RWPE1 (cell line): ENCODE measurements around the gene SELENOW.
A peak's percentile ranks its signal among the peaks of the same experiment; 100 is the strongest.

Experiments
- CTCF ChIA-PET: fragments of 350-600 bp; sonication (Branson Sonifier 250); formaldehyde crosslinking; extraction: SDS; loops from one replicate; lab custom pipeline; 2021; lab: Yijun Ruan, JAX
- POLR2A ChIA-PET: fragments of 400-600 bp; formaldehyde crosslinking; extraction: SDS; loops from one replicate; lab custom pipeline; 2020; ENCODE audit warnings: antibody characterized with exemption; ENCODE audit not compliant: low non-redundant PET; lab: Yijun Ruan, JAX
- DNase-seq: peaks from one replicate; pipeline ENCODE4 v3.0.0; 2012; ENCODE audit warnings: low spot score
- H3K27ac ChIP-seq: fragments of 450-650 bp; 2 replicates; pipeline ENCODE4 v1.5.1; 2017
- TF ChIP-seq, protein P1 (sequence below): fragments of 450-650 bp; conservative IDR thresholded peaks from 2 replicates; pipeline ENCODE4 v1.5.1; 2017; ENCODE audit warnings: low read depth, mild to moderate bottlenecking

Gene SELENOW

DNA sequence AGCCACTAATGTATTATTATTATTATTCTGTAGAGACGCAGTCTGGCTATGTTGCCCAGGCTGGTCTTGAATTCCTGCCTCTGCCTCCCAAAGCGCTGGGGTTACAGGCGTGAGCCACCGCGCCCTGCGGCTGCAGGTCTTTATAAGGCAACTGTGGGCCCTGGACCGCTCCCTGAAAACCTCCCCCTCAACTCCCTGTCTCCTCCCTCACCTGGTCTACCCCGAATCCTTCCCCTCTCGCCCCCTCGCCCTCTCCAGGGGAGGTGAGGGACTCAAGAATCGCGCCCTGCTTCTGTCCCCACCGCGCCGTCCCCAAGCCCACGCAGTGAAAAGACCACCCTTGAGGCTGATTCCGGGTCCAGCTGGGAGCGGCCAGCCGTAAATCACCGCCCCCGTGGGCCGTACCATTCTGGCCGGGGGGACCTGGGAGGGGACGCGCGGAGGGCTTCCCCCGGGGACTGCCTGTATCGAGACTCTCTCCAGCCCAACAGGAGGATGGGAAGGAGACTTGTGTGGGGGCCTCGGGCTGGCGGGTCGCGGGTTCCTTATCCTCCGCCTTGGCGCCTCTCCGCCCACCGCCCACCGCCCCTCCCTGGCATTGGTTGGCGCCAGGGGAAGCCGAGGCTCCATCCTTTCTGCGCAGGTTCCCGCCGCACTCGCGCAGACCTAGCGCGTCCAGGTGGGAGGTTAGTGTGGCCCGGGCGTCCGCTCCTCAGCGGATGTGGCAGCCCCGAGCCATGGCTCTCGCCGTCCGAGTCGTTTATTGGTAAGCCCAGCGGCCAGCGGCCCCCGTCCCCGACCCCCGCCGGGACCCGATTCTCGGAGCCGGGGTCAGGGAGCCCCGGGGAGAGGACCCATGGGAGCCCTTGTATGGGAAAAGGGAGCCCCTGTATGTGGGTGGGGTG lies at the start of gene SELENOW:
Gene SELENOW, plus strand, starts transcription at position 655 of the 905 bp plus-strand sequence. Its CDS starts 83 bp downstream, at position 738.
- ChIA-PET CTCF (no interaction called here), POLR2A (no interaction called here)
- H3K27ac ChIP-seq, result peak within 1 kb of the TSS; percentile 85
- DNase-seq, result peak; percentile 87
- TF ChIP-seq, protein P1, sequence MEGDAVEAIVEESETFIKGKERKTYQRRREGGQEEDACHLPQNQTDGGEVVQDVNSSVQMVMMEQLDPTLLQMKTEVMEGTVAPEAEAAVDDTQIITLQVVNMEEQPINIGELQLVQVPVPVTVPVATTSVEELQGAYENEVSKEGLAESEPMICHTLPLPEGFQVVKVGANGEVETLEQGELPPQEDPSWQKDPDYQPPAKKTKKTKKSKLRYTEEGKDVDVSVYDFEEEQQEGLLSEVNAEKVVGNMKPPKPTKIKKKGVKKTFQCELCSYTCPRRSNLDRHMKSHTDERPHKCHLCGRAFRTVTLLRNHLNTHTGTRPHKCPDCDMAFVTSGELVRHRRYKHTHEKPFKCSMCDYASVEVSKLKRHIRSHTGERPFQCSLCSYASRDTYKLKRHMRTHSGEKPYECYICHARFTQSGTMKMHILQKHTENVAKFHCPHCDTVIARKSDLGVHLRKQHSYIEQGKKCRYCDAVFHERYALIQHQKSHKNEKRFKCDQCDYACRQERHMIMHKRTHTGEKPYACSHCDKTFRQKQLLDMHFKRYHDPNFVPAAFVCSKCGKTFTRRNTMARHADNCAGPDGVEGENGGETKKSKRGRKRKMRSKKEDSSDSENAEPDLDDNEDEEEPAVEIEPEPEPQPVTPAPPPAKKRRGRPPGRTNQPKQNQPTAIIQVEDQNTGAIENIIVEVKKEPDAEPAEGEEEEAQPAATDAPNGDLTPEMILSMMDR, result no peak

DNA sequence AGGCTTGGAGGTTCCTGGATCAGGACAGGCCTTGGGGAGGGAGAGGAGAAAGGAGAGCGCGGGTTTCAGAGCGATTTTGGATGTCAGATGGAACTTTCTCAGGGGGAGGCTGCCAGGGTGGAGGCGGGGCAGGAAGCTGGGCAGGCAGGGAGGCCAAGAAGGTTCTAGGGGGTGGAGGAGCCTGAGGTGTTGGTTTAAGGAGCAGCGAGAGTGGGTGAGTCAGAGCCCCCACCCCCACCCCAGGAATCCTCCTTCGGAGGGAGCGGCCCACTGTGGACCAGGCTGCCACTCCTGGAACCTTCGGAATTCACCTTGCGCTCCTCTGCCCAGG lies 49.1 kb upstream of the SELENOW start:
- TF ChIP-seq, protein P1, result no peak
- POLR2A ChIA-PET, result interaction anchor here (0.5 kb wide), 1 partner anchor 107 kb away, joined by 3 read pairs; no protein-coding TSS in a partner anchor
- peak overlapping the region; percentile 99 for H3K27ac ChIP-seq
- peak; percentile 93 for DNase-seq
- CTCF ChIA-PET, result no interaction called here

DNA sequence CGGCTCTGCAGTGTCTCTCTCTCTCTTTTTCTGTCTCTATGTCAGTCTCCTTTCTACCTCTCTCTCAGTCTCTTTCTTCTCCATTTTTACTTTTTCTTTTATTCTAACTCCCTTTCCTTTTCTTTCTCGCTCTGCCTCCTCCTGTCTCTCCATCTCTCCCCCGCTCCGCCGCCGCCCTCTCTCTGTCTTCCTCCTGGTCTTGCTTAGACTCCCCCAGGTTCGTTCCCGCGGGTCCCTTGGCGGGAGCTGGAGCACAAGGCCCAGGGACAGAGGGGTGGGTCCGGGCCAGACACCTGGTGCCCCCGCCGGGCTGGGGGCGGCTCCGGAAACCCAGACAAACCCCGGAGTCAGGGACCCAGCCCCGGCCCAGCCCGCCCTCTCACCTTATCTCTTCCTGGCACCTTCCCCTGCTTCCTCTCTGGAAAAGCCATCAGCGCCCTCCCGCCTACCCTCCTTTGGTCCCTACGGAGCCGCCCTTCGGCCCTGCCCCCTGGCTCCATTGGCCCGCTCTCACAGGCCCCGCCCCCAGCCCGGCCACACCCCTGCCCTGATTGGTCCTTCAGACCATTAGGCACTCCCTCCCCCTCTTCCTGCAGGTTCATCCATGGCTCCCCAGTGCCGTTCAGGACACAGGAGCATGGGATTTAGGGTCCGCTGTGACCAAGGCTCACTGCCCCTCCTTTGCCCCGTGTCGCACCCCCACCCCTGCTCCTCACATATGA lies 48.5 kb upstream of the SELENOW start:
- ChIA-PET CTCF (no interaction called here), POLR2A (interaction anchor here (0.5 kb wide), 1 partner anchor 107 kb away, joined by 3 read pairs; no protein-coding TSS in a partner anchor)
- TF ChIP-seq, protein P1, result no peak
- peak overlapping the region; percentile 99 for H3K27ac ChIP-seq
- DNase-seq, result peak; percentile 75

DNA sequence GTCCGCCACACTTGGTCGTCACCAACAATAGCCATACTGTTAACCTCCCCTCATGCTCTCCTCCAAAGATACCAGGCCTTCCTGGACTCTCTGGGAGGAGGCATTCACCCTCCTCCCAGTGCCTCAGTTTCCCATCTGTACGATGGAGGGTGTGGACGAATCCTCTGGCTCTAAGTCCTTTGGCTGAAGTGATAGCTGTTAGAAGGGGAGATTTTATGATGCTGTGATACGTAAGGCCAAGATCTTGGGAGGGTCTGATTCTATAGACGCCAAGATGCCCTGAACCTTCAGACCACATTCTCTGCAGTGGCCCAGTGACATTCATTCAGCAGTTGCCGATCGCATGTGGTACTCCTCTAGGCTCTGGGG lies 48.0 kb upstream of the SELENOW start:
- ChIA-PET POLR2A (no interaction called here), CTCF (no interaction called here)
- peak overlapping the region; percentile 99 for H3K27ac ChIP-seq
- DNase-seq, result no peak
- TF ChIP-seq, protein P1, result no peak

DNA sequence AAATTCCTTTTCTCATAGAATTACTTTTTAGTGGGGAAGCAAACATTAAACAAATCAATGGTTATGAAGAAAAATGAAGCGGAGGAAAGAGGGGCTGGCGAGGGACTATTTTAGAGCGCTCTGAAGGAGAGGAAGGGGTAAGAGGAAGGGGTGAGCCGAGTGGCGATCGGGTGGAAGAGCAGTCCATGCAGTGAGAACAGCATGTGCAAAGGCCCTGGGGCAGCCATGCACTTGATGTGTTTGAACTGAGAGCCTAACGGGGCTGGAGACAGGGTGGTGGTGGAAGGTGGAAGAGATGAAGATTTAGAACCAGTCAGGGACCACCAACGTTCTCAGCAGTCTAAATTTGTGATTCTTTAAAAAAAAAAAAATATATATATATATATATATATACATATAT lies 47.6 kb upstream of the SELENOW start:
- POLR2A ChIA-PET, result interaction anchor here (1.0 kb wide), 1 partner anchor 9 kb away, joined by 4 read pairs; no protein-coding TSS in a partner anchor
- CTCF ChIA-PET, result no interaction called here
- peak overlapping the region; percentile 99 for H3K27ac ChIP-seq
- DNase-seq, result no peak
- TF ChIP-seq, protein P1, result no peak

DNA sequence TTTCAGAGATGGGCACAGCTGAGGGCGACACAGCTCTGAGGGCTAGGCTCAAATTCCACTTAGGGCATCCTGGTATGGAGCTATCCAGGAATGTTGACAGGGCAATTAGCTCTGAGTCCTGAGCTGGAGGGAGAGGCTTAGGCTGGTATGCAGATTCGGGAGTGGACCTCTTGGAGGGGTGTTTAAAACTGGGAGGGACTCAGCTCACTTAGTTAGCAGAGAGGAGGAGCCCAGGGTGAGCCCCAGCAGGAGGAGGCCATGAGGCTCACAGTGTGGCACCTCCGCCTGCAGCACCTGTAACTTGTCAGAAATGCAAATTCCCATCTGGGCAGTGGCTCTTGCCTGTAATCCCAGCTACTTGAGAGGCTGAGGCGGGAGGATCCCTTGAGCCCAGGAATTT lies 43.4 kb upstream of the SELENOW start:
- peak overlapping the region; percentile 99 for H3K27ac ChIP-seq
- ChIA-PET CTCF (interaction anchor here (1.7 to 2.9 kb wide), 2 partner anchors 22 to 28 kb away, joined by 3 to 15 read pairs; partner anchors contain the start of gene EHD2), POLR2A (interaction anchor here (0.6 kb wide), 1 partner anchor 11 kb away, joined by 3 read pairs; no protein-coding TSS in a partner anchor)
- DNase-seq, result no peak
- TF ChIP-seq, protein P1, result no peak
